GM12872 (cell line): ENCODE data around the gene MED12L.

Experiments used
- TF ChIP-seq, protein P1 (sequence below): IDR thresholded peaks from 3 replicates; pipeline ENCODE4 v1.5.1; 2011; ENCODE audit warnings: low read depth, mild to moderate bottlenecking, low read length, moderate library complexity; ENCODE audit not compliant: insufficient read depth

Gene MED12L

DNA sequence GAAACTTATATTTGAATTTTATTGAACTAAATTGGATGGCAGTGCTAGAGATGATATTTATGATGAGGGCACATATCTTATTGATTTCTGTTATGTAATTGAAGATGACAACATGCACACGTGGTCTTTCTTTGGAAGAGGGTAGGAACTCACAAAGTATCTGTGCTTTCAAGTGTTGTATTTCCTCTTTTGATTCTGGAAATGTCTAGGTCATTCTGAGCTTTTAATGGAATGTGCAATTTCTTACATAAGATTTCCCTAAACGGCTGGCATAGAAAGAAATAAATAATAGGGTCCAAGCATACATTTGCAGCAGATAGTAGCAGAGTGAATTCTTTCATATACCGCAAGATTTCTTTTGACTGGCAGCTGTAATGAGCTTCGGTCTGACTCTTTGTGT lies 127.7 kb downstream of the MED12L start:
- TF ChIP-seq, protein P1, sequence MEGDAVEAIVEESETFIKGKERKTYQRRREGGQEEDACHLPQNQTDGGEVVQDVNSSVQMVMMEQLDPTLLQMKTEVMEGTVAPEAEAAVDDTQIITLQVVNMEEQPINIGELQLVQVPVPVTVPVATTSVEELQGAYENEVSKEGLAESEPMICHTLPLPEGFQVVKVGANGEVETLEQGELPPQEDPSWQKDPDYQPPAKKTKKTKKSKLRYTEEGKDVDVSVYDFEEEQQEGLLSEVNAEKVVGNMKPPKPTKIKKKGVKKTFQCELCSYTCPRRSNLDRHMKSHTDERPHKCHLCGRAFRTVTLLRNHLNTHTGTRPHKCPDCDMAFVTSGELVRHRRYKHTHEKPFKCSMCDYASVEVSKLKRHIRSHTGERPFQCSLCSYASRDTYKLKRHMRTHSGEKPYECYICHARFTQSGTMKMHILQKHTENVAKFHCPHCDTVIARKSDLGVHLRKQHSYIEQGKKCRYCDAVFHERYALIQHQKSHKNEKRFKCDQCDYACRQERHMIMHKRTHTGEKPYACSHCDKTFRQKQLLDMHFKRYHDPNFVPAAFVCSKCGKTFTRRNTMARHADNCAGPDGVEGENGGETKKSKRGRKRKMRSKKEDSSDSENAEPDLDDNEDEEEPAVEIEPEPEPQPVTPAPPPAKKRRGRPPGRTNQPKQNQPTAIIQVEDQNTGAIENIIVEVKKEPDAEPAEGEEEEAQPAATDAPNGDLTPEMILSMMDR: no peak

DNA sequence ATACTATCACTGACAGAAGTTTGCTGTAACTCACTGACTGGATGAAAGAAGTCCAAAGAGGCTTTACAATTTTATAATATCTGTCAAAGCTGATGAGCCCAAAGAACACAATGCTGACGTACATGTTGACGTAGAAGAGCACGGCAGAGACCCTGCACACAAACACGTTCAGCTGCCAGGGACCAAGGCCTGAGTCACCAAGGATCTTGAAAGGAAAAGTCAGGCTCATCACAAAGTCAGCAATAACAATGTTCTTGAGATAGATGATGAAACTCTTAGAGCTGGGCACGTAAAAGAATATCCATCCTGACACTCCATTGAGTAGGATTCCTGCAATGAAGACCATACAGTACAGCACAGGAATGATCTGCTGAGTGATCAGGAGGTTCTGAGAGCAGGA lies 128.4 kb downstream of the MED12L start:
- TF ChIP-seq, protein P1: no peak

GRCh38 chr3:151214459-151214858 lies 129.0 kb downstream of the MED12L start:
- TF ChIP-seq, protein P1: no peak

- TF ChIP-seq, protein P1: no peak
Observed at GRCh38 chr3:151216641-151217607, 131.5 kb downstream of the MED12L start.

DNA sequence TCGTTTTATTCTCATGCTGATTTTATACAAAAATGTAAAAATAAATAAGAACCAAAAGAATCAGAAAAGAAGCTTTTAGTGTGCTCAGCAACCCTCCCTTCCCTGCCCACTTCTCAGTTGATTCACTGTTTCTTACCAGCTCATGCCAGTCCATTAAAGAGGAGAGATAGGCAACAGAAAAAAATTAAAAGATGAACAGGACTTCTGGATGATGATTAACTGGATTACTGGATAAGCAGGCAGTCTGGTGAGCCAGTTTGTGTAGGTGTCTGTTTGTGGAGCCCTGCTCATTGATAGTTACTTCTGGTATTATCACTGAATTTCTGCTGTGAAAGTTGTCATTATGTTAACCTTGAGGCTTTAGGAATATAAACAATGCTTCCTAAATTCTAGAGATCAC lies 132.7 kb downstream of the MED12L start:
- TF ChIP-seq, protein P1: no peak

GRCh38 chr3:151219056-151219455 lies 133.6 kb downstream of the MED12L start:
- TF ChIP-seq, protein P1: no peak

DNA sequence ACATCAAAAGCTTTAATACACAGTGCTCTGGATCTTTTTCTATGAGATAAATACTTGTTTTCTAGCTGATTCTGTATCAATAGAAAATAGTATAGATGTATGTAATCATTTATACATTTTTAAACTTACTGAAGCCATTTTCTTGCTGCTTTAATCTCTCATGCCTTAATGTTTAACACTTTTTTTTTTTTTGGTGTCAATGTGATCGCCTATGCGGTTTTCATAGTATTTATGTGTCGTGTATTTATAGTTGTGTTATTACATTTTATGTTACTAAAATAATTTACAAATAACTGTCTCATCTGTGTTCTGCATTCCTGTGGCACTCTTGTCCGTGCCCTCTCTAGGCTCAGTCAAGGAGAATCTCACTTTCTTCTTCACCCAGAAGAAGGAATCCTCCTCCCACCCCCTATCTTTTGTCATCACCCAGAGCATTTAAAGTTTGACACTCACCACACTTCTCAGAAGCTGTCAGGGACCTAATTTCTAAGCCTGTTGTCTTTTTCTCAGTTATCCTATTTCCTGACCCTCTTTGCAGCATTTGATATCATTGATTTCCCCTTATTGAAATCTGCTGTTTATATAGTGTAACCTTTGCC lies 138.9 kb downstream of the MED12L start:
- TF ChIP-seq, protein P1: no peak
